DOHH2 (cell line): ENCODE data around the gene LAMA4.

Experiments
- EZH2phosphoT487 ChIP-seq: fragments of 200-600 bp; sonication (generic); IDR thresholded peaks from 2 replicates; pipeline ENCODE4 v1.6.1; 2017; ENCODE audit warnings: borderline replicate concordance, mild to moderate bottlenecking, antibody characterized with exemption, low read length, moderate library complexity, mixed read lengths
- TF ChIP-seq, protein P1 (sequence below): fragments of 200-600 bp; sonication (generic); IDR thresholded peaks from one replicate; pipeline ENCODE4 v1.5.1; 2014; ENCODE audit warnings: antibody characterized with exemption, mild to moderate bottlenecking, low read depth, low read length; ENCODE audit not compliant: poor library complexity, severe bottlenecking

DNA sequence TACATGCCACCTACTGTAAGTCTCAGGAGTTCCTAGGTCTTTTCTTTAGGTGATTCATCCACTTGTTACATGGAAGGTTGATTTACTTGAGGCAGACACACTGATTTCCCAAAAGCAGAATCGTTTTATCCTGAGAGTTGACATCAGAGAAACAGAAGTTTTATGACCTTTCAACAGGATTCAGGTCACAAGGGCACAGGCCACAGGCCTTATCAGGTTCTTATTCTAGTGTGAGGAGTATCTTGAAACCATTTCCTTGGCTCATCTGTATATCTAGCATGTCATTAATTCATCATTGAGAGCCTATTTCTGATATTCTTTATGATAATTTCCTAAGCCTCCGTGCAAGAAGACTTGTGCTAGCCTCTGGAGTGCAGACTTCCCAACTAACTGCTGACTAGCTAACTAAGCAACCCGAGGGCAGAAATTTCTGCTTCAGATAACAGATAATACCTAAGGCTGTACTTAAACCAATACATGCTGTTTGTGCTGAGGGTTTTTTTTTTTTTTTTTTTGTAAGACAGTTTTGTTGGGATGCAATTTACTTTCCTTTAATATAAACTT is 47.9 kb upstream of the LAMA4 start:
- TF ChIP-seq, protein P1, sequence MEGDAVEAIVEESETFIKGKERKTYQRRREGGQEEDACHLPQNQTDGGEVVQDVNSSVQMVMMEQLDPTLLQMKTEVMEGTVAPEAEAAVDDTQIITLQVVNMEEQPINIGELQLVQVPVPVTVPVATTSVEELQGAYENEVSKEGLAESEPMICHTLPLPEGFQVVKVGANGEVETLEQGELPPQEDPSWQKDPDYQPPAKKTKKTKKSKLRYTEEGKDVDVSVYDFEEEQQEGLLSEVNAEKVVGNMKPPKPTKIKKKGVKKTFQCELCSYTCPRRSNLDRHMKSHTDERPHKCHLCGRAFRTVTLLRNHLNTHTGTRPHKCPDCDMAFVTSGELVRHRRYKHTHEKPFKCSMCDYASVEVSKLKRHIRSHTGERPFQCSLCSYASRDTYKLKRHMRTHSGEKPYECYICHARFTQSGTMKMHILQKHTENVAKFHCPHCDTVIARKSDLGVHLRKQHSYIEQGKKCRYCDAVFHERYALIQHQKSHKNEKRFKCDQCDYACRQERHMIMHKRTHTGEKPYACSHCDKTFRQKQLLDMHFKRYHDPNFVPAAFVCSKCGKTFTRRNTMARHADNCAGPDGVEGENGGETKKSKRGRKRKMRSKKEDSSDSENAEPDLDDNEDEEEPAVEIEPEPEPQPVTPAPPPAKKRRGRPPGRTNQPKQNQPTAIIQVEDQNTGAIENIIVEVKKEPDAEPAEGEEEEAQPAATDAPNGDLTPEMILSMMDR = no peak
- TF ChIP-seq EZH2phosphoT487 = no peak
